Measurements from ENCODE around the gene ALPK3. TPM values are rescaled to one million over a fixed set of nuclear protein-coding genes. Genes with fewer than 3 reads are reported as not detected.

Gene ALPK3
- total RNA-seq, 4 donors from 2014 or later = 0.18 to 7.0 (median 0.68) TPM

- no peaks in the 10 kb centered on the region for H3K4me1 ChIP-seq
- no peak for DNase-seq
These were observed 10.1 kb downstream of the ALPK3 start for GRCh38 chr15:84827246-84827645.

GRCh38 chr15:84828086-84828908, 11.1 kb downstream of the ALPK3 start:
- no peaks in the 10 kb centered on the region for H3K4me1 ChIP-seq
- H3K27me3 ChIP-seq = no peaks in the 10 kb centered on the region
- peak overlapping the region in 1 of 4 donors; percentile 37 for H3K27ac ChIP-seq
- no peak for DNase-seq
- H3K36me3 ChIP-seq = no peaks in the 10 kb centered on the region
- H3K9me3 ChIP-seq = no peaks in the 10 kb centered on the region
- TF ChIP-seq POLR2A (IDR thresholded peaks at IDR 0.05) = no peak
- no peak for TF ChIP-seq CTCF (IDR thresholded peaks at IDR 0.05)
- H3K4me3 ChIP-seq = no peak overlapping the region

More at GRCh38 chr15:84827246-84827645, 10.1 kb downstream of the ALPK3 start:
- no peak overlapping the region for H3K4me3 ChIP-seq
- H3K9me3 ChIP-seq = no peaks in the 10 kb centered on the region
- no peaks in the 10 kb centered on the region for H3K36me3 ChIP-seq
- no peaks in the 10 kb centered on the region for H3K27me3 ChIP-seq
- TF ChIP-seq POLR2A (IDR thresholded peaks at IDR 0.05) (no peak), CTCF (IDR thresholded peaks at IDR 0.05) (no peak)
- H3K27ac ChIP-seq = no peak overlapping the region

GRCh38 chr15:84829428-84829827, 12.3 kb downstream of the ALPK3 start:
- no peaks in the 10 kb centered on the region for H3K36me3 ChIP-seq
- H3K27ac ChIP-seq = no peak overlapping the region
- H3K4me3 ChIP-seq = no peak overlapping the region
- TF ChIP-seq POLR2A (IDR thresholded peaks at IDR 0.05) (no peak), CTCF (IDR thresholded peaks at IDR 0.05) (no peak)
- H3K27me3 ChIP-seq = no peaks in the 10 kb centered on the region
- no peaks in the 10 kb centered on the region for H3K4me1 ChIP-seq
- no peak for DNase-seq
- no peaks in the 10 kb centered on the region for H3K9me3 ChIP-seq

- no peak for TF ChIP-seq CTCF (IDR thresholded peaks at IDR 0.05)
- TF ChIP-seq POLR2A (IDR thresholded peaks at IDR 0.05) = no peak
- Histone ChIP-seq H3K36me3 (no peaks in the 10 kb centered on the region), H3K4me1 (no peaks in the 10 kb centered on the region), H3K27me3 (no peaks in the 10 kb centered on the region), H3K27ac (no peak overlapping the region), H3K4me3 (no peak overlapping the region), H3K9me3 (no peaks in the 10 kb centered on the region)
- DNase-seq = no peak
These were observed 12.9 kb downstream of the ALPK3 start for GRCh38 chr15:84830036-84830435.

- no peaks in the 10 kb centered on the region for H3K9me3 ChIP-seq
- DNase-seq = no peak
- H3K36me3 ChIP-seq = no peaks in the 10 kb centered on the region
- no peaks in the 10 kb centered on the region for H3K27me3 ChIP-seq
- H3K4me1 ChIP-seq = no peaks in the 10 kb centered on the region
- no peak overlapping the region for H3K27ac ChIP-seq
- no peak overlapping the region for H3K4me3 ChIP-seq
- TF ChIP-seq CTCF (IDR thresholded peaks at IDR 0.05) = no peak
- no peak for TF ChIP-seq POLR2A (IDR thresholded peaks at IDR 0.05)
These were observed 13.9 kb downstream of the ALPK3 start for GRCh38 chr15:84831028-84831427.

Measured in Peyer's patch (tissue), 4 donors.